GM13976 (cell line): ENCODE measurements around the gene RNF167.

Source experiments
- DNase-seq: peaks from one replicate; pipeline ENCODE4 v3.0.0; 2012; ENCODE audit warnings: low spot score
- in situ Hi-C: fragments of 300-500 bp; cut with MboI; formaldehyde crosslinking; loops from one replicate; pipeline ENCODE4 v1.12.0; 2022; ENCODE audit warnings: low sequenced_read_pairs, mixed read lengths, inconsistent platforms; ENCODE audit not compliant: unreplicated experiment
- TF ChIP-seq, protein P1 (sequence below): IDR thresholded peaks from 2 replicates; pipeline ENCODE4 v1.5.1; 2012; ENCODE audit warnings: borderline replicate concordance, mild to moderate bottlenecking; ENCODE audit not compliant: insufficient read depth; ENCODE audit errors: extremely low read depth, missing control alignments, control extremely low read depth

The RNF167 gene

DNA sequence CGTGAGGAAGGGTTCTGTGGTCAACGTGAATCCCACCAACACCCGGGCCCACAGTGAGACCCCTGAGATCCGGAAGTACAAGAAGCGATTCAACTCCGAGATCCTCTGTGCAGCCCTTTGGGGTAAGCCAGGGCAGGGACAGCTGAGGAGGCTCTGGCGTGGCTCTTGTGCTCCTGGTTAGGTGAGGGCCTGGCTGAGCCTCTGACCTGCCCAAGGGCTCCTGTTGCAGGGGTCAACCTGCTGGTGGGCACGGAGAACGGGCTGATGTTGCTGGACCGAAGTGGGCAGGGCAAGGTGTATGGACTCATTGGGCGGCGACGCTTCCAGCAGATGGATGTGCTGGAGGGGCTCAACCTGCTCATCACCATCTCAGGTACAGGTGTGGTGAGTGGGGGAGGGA, 44.9 kb upstream of the RNF167 start:
- TF ChIP-seq, protein P1, sequence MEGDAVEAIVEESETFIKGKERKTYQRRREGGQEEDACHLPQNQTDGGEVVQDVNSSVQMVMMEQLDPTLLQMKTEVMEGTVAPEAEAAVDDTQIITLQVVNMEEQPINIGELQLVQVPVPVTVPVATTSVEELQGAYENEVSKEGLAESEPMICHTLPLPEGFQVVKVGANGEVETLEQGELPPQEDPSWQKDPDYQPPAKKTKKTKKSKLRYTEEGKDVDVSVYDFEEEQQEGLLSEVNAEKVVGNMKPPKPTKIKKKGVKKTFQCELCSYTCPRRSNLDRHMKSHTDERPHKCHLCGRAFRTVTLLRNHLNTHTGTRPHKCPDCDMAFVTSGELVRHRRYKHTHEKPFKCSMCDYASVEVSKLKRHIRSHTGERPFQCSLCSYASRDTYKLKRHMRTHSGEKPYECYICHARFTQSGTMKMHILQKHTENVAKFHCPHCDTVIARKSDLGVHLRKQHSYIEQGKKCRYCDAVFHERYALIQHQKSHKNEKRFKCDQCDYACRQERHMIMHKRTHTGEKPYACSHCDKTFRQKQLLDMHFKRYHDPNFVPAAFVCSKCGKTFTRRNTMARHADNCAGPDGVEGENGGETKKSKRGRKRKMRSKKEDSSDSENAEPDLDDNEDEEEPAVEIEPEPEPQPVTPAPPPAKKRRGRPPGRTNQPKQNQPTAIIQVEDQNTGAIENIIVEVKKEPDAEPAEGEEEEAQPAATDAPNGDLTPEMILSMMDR = no peak
- DNase-seq = no peak
- in situ Hi-C loops = no loop called here

GRCh38 chr17:4895657-4896331, 44.3 kb upstream of the RNF167 start:
- in situ Hi-C loops = no loop called here

GRCh38 chr17:4896332-4897197, 43.5 kb upstream of the RNF167 start:
- no peak for DNase-seq
- TF ChIP-seq, protein P1 = no peak
- in situ Hi-C loops = no loop called here

More at GRCh38 chr17:4895657-4896331, 44.3 kb upstream of the RNF167 start:
- DNase-seq = no peak
- TF ChIP-seq, protein P1 = no peak

DNA sequence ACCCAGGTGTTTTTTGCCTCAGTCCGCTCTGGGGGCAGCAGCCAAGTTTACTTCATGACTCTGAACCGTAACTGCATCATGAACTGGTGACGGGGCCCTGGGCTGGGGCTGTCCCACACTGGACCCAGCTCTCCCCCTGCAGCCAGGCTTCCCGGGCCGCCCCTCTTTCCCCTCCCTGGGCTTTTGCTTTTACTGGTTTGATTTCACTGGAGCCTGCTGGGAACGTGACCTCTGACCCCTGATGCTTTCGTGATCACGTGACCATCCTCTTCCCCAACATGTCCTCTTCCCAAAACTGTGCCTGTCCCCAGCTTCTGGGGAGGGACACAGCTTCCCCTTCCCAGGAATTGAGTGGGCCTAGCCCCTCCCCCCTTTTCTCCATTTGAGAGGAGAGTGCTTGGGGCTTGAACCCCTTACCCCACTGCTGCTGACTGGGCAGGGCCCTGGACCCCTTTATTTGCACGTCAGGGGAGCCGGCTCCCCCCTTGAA, 42.8 kb upstream of the RNF167 start:
- in situ Hi-C loops = no loop called here
- TF ChIP-seq, protein P1 = no peak
- no peak for DNase-seq

- in situ Hi-C loops = no loop called here
- TF ChIP-seq, protein P1 = no peak
- no peak for DNase-seq
Observed at GRCh38 chr17:4897785-4898184, 42.3 kb upstream of the RNF167 start.

DNA sequence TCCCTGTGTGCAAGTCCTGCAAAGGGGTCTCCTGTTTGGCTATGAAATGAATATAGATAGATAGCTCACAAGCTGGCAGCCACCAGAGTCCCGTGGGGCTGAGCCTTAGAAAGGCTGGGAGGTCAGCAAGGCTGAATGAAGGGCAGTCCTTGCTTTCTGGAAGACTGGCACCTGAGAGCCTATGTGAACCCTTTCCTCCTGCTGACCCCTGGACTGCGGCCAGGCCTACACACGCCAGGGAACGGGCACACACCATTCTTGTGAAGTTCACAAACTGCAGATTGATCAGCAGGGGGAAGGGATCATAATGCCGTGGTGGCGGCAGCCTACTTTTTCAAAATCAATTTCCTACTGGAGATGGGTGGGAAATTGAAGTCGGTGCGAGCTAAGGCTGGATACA, 41.7 kb upstream of the RNF167 start:
- in situ Hi-C loops = no loop called here

More for the DNA sequence above, 41.7 kb upstream of the RNF167 start:
- no peak for DNase-seq
- TF ChIP-seq, protein P1 = no peak
